Heart left ventricle (tissue), 13 donors: Measurements from ENCODE around the gene ARHGEF10L.

Experiments
- POLR2A ChIP-seq, 2 donors: fragments of 450-650 bp; IDR thresholded peaks; one replicate each; pipeline ENCODE4 v1.6.1; 2017; ENCODE audit warnings: antibody characterized with exemption in 2 of 2, mild to moderate bottlenecking in 2 of 2, moderate library complexity in 2 of 2
- TF ChIP-seq, protein P1 (sequence below), 12 donors: fragments of 200-600 bp; sonication (generic) in 4 of 12; IDR thresholded peaks; one replicate each; pipeline versions ENCODE4 v1.5.0 to v1.8.0; 2018 to 2022; ENCODE audit warnings: antibody characterized with exemption in 12 of 12, mild to moderate bottlenecking in 5 of 12
- donor health status: ischemic (EF 13 %, LVEDD 7.1; RV severe dilation, severe dysfunction).
- donor health status: DM: no; HTN: yes; CAD: no.
- donor health status: DM: no; HTN: no; CAD: no.
- donor health status: ischemic (EF 25% LVEDD 6.9; RV normal size, moderate dysfunction).
- donor health status: ischemic (EF 25% LVEDD 5.7; RV mildly dilated, moderate dysfunction).
- donor health status: ischemic (EF 35%, LVEDD 5.7; RV mildly dilated, moderate dysfunction).
- donor health status: nonischemic (EF 11% LVEDD 7.7; RV severe dilation, severe dysfunction).
- donor health status: DM: yes; HTN: yes; CAD: no.
- donor health status: PGD.
- donor health status: ischemic (EF 29% LVEDD 5.4; RV normal size, mild dysfunction).
- donor health status: nonischemic (EF 23%, LVEDD 6.1; RV moderate dilation, normal function).

DNA sequence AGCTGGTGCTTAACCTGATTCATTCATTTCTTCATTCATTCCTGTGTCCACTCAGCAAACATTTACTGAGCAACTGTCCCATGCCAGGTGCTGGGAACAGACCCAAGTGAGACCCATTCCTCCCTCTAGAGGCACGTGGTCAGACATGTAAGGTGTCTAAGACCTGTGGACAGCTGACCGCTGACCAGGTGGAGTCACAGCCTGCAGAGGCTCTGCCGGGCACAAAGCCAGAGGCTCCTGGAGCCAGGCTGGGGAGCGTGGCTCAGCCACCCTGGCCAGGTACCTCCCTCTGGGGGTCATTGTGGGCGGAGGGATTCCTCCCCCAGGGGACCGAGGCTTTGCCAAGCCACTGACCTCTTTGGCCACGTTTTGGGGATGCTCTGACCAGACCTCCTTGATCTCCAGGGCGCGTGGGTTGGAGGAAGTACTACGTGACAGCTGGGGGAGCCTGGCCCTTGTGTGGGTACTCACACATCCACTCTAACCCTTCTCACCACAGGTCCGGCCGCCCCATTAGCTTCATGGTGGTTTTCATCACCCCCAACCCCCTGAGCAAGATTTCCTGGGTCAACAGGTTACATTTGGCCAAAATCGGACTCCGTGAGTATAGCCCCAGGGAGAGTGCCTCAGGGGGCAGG, 100.3 kb downstream of the ARHGEF10L start:
- TF ChIP-seq, protein P1, sequence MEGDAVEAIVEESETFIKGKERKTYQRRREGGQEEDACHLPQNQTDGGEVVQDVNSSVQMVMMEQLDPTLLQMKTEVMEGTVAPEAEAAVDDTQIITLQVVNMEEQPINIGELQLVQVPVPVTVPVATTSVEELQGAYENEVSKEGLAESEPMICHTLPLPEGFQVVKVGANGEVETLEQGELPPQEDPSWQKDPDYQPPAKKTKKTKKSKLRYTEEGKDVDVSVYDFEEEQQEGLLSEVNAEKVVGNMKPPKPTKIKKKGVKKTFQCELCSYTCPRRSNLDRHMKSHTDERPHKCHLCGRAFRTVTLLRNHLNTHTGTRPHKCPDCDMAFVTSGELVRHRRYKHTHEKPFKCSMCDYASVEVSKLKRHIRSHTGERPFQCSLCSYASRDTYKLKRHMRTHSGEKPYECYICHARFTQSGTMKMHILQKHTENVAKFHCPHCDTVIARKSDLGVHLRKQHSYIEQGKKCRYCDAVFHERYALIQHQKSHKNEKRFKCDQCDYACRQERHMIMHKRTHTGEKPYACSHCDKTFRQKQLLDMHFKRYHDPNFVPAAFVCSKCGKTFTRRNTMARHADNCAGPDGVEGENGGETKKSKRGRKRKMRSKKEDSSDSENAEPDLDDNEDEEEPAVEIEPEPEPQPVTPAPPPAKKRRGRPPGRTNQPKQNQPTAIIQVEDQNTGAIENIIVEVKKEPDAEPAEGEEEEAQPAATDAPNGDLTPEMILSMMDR (IDR thresholded peaks at IDR 0.05): no peak
- no peak for TF ChIP-seq POLR2A (IDR thresholded peaks at IDR 0.05)
